HG03097 (cell line): Measurements from ENCODE around the gene COL28A1.
"Not testable (repeated sequence)": the region's sequence is repeated elsewhere in the genome, so short reads cannot be mapped to it uniquely, and the experiment has no call there.

Experiments
- ATAC-seq: cut with Tn5 transposase; IDR thresholded peaks from one replicate; pipeline ENCODE4 v1.9.1; 2021; ENCODE audit not compliant: unreplicated experiment, low FRiP score

COL28A1 gene

DNA sequence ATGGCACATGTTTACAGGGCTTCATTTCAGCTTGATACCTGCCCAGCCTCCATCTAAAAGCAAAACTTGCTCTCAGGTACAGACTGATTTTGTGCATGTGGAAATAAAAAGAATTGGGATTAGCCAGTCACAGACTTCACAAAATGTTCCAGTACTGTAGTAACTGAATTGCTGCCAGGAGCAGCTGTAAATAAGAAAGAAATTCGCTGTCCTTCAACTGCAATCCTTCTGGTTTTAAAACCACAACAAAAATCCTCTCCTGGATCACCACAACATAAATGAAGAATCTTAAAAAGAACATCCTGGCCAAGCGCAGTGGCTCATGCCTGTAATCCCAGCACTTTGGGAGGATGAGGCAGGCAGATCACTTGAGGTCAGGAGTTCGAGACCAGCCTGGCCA lies 27.1 kb upstream of the COL28A1 start:
- ATAC-seq = no peak

DNA sequence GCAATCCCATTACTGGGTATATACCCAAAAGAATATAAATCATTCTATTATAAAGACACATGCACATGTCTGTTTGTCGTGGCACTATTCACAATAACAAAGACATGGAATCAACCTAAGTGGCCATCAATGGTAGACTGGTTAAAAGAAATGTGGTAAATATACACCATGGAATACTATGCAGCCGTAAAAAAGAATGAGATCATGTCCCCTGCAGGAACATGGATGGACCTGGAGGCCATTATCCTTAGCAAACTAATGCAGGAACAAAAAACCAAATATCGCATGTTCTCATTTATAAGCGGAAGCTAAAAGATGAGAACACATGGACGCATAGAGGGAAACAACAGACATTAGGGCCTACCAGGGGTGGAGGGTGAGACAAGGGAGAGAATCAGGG lies 25.9 kb upstream of the COL28A1 start:
- not testable (repeated sequence) for ATAC-seq

DNA sequence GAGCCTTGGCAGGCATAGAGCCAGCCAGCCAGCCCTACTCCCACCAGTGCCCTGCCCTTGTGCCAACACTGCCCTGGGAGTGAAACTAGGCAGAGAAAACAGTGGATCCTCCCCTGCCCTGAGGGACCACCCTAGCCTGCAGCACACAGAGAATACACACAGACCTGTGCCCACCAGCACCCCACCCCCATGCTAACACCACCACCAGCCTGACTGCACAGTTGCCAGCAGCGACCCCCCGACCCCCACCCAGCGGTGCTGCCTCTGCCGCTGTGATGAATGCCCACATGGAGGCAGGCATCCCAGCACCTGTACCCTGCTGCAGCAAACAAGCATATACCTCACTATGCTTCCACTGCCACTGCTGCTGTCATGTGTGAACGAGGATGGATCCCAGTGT lies 21.6 kb upstream of the COL28A1 start:
- ATAC-seq = no peak

DNA sequence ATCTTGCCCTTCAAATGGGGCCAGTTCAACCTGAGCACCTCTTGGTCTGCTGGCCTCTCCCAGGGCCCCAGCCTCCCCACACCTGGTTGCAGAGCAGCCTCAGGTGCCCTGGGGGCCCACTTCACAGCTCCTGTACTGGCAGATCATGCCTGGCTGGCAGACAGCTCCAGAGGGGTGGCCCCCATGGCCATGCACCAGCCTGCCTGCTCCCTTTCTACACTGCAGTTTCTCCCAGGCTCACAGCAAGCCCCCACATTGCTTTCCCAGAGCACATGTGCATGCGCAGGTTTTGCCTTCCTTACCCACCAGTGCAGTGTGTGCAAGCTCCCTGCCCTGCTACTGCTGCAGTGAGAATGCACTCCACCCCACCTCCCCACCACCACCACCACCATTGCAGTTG lies 21.2 kb upstream of the COL28A1 start:
- ATAC-seq = no peak

DNA sequence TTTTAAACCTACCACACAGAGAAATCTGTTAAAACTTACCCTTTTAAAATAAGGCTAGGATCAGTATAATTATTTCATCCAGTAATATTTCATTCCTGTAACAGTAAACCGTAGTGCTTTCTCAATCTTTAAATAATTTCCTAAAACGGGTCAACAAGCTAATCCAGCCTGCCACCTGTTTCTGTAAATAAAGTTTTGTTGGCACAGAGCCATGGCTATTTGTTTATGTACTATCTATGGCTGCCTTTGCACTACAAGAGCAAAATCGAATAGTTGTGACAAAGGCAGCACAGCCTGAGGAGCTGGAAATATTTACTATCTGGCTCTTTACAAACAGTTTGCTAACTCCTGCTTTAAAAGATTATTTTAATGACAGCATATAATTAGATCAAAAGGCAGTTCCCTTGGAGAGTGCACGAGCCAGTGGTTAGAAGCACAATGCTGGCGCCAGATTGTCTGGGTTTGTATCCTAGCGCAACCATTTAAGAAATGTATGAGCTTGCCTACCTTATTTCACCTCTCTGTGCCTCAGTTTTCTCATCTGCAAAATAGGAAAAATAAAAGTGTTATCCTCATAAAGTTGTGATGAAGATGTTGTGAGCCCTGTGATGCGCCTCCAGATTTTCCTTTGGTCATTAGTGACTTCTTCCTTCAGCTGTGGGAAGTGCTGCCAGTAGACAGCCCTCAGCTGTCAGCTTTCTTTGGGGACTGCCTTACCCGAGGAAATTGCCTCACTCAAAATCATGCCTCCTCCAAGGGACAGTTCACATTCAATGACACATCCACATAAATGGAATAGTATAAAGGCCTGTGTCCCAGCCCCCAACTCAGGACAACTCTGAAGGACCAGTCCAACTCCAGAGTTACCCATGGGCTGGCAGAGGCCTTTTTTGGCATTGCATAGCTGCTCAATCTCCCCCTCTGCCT lies 19.2 kb upstream of the COL28A1 start:
- ATAC-seq = no peak

DNA sequence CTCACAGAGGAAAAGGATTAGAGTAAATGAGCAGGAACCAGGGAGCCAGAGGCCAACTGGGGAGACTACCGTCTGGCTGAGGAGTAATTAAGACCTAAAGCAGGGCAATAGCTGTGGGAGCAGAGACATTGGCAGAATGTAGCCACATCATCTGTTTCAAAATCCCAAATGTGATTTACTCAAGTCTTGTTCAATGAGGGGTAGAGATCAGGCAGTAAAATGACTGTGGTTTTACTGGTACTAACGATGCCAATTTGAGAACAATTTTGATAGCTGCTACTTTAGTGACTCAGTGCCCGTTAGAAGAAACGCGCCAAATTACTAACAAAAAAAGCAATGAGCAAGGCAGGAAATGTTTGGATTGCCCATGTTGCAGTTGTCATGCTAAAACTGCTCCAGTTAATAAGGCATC lies 18.4 kb upstream of the COL28A1 start:
- ATAC-seq = no peak

DNA sequence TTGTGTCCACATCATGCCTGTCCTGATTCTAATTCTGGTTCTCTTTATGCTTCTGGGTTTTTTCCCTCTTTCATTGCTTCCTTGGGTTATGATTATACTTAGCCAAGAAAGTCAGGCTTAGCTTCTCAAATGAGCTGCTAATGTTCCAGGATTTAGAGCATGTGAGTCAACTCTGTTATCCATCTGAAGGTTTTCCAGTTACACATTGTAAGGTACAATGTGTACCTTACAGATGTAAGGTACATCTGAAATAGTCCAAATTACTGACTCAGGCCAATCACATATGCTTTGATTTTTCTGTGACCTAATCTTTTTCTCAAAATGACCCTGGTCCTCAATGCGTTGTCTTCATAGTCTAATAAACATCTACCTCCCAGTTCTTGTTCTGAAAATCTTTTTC lies 17.7 kb upstream of the COL28A1 start:
- ATAC-seq = no peak

DNA sequence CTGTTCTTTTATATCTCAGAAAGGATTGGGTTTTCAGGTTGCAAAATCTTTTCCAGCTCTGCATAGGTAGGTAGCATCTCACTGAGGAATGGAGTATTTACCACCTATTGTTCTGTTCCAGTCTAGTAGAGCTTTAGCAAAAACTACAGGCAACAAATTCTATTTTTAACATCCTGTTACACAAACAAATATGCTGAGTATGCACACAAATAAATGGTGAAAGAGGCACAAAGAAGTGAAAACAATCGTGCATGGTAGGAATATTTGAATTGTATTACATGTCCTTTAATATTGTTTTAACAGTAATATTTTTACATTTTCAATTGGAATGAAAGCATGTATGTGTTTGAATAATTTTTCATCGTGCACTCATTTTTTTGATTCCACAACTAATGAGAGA lies 16.5 kb upstream of the COL28A1 start:
- ATAC-seq = no peak

DNA sequence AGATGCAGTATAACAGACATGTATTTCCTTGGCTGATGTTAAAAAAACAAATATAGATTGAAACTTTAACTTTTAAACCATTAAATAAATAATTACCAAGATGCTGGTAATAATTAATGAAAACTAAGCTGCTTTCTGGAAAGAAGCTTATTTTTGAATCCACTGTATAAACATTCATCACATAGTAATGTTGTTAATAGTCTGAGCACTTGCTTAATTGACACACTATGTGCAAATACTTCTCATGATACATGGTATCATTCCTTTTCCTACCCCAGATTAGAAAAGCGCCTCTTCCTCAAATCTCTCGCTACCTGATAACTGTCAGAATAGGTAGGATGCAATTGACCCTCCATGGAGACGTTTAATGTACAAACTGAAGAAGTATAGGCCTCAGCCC lies 15.0 kb upstream of the COL28A1 start:
- no peak for ATAC-seq

DNA sequence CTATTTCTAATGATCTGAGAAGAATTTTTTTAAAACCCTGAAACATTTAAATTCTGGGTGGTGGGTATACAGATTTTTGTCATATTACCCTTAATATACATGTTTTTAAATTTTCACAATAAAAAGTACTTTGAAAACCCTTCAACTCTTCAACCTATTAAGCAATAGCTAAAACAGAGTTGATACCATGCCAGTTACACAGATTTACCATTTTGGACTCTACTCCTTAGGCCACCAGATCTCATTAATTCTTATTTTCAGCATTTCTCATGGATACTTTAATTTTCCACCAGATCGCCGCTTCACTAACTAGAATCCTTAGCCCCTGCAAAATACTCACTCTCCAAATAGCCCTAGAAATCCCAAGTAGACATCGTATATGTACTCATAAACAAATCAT lies 12.7 kb upstream of the COL28A1 start:
- ATAC-seq = no peak

DNA sequence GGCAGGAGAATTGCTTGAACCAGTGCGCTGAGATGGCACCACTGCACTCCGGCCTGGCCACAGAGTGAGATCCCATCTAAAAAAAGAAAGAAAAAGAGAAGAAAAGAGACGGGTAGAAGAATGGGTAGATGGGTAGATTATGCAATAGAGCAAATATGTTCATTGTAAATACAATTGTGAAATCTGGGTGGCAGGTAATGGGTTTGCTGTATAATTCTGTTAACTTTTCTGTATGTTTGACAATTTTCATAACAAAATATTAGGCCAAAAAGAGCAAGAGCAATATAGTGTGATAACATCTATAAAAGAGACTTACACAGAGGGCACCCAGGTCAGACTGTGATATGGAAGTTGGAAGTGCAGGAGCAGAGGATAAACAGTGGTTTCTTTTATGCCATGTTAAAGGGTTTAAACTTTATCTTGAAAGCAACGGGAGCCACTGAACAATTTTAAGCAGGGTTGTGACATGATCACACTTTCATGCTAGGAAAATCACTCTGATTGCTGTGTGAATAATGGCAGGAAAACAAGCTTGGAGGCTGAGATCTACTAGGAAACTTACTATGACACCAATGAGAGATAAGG lies 6.7 kb upstream of the COL28A1 start:
- no peak for ATAC-seq

DNA sequence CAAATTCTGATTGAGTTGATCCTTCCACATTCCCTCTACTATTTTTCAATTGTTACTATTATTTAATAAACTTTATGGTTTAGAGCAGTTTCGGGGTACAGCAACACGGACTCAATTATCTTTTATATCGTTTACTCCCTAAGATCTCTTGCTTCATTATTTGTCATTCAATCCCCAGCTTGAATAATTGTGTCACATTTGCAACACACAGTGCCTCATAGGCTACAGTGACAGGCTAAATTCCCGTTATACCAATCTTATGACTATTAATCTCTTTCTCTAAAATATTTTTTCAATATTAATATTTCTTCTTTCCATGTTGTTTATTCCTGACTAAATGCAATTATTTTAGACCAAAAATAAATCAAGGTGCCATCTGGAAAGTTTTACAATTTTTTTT lies 4.0 kb upstream of the COL28A1 start:
- ATAC-seq = no peak

DNA sequence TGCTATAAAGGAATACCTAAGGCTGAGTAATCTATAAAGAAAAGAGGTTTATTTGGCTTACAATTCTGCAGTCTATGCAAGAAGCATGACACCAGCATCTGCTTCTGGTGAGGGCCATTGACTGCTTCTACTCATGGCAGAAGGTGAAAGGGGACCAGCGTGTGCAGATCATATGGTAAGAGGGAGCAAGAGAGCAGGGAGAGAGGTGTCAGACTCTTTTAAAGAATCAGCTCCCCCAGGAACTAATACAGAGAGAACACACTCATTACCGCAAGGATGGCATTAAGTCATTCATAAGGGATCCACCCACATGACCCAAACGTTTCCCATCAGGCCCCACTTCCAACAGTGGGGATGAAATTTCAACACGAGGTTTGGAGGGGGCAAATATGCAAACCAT lies 3.5 kb upstream of the COL28A1 start:
- ATAC-seq = no peak

DNA sequence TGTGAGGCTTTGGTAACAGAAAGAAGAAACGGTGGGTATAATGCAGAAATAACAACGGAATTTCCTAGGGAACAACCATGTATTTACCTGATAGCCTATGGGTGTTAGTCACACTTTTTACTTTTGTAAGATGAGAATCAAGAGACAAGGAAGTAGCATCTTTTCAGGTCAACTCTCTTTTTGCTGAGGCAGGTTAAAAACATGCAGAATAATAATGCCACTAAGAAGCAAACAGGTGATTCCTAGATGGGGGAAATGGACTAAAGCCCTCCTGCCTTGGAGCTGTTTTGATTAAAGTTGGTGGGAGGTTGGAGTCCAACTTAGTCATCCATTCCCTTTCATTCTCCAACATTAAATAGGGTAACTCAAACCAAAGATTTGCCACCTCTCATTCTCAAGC lies 2.0 kb upstream of the COL28A1 start:
- ATAC-seq = no peak

DNA sequence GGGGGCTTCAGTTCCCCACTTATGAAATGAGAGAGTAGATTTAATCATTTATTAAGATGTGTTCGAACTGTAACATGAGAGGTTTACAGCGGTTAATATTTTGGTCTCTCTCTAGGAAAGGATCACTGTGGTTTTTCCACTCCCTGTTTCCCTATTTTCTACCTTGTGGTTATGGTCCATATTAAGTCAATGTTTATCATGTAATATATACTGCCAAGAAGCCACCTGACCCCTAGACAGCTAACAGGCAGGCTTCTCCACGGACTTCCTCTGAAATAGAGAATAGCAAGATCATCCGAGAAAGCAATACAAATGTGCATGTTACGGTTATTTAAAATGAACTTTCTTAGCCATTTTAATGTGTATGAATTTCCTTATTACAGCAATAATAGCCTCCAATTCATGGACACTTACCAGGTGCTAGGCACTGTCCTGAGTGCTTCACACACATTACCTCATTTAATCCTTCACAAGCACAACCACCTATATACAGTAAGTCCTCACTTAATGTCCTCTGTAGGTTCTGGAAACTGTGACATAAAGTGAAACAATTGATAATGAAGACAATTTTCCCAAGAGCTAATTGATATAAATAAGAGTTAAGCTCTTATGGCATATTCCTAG lies 835 bp upstream of the COL28A1 start:
- no peak for ATAC-seq

DNA sequence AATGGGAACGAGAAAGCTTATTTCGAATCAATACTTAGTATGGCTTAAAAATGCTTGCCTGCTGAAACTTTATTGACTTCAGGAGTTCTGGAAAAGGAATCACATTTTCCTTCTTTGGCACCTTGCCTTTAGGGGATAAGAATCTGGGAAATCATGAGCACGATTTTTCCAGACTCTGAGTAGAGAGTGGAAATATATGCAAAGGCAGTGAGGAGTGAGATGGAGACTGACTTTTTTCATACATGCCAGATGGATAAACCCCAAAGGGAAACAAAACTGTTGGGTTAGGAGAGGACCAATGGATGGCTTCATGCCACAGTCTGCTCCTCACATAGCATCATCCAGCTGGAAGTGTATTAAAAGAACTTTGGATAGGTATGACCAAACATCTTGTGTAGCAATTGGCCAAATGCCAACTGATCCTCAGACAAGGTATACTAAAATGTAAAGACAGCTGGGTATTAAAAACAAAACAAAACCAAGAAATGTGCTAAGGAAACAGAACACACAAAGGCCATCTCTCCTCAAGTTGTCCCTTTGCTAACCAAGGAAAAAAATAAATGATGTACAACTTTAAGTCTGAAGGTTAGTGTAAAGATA lies 1.7 kb downstream of the COL28A1 start:
- ATAC-seq = no peak

DNA sequence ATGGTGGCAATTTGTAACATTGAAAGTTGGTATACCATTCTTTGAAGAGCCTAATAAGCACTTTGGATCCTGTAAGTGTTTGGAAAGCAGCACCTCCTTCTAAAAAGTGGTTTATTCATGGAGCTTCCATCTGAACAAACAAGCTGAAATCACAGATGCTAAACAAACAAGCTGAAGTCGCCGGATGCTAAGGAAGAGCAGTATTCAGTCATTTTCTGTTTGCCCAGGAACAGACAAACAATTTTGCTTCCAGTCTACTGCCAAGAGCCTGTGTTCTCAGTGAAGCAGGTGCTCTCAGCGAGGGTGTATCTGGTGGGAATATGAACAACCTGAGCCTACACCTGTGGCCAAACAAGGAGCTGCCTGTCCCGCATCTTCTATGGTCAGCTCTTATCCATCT lies 6.3 kb downstream of the COL28A1 start:
- ATAC-seq = no peak

DNA sequence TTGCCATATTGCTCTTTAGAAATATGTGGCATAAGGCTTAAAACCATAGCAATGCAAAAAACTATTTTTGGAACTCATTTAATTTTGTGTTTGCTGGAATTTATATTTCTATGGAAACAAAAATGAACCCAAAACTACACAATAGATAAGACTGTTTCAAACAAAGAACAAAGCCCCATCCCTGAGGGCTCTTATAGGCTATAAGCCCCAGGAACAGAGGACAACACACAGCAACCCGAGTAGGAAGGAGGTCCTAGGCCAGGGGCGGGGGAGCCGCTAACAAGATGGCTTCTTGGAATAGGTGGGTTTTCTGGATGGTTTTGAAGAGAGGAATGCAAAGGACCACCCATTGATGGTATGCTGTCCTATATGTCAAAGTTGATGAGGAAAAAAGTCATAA lies 8.6 kb downstream of the COL28A1 start:
- ATAC-seq = no peak

DNA sequence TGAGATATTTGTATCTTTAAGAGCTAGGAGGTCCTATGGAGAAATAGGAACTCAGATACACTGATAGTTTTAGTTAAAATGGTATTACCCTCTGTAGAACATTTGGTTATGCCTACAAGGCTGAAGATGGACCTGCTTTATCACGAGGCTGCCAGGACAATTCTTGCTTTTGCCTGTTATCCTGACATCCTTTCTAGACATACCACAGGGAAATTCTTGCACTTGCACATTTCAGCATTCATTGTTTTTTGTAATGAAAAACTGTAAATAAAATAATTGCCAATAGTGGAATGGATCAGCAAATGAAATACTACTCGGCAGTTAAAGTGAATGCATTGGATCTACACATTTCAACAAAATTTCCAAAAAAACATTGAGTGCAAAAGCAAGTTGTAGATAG lies 9.7 kb downstream of the COL28A1 start:
- no peak for ATAC-seq

DNA sequence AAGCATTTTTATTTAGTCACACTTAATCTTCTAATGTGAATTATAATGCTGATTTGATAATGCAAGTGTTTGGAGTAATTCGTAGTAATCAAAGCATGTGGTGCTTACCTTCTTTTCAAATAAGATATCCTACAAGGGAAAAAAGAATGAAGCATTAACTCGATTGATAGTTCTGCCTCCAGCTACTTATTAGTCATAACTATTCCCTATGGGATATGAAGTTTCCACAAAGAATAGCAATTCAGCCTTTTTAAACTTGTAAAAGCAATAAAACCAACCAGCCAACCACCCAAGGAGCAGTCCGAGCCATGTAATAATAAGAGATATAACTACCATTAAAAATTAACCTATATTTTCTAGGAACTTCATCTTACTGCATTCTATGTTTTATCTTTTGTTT lies 11.6 kb downstream of the COL28A1 start:
- no peak for ATAC-seq

DNA sequence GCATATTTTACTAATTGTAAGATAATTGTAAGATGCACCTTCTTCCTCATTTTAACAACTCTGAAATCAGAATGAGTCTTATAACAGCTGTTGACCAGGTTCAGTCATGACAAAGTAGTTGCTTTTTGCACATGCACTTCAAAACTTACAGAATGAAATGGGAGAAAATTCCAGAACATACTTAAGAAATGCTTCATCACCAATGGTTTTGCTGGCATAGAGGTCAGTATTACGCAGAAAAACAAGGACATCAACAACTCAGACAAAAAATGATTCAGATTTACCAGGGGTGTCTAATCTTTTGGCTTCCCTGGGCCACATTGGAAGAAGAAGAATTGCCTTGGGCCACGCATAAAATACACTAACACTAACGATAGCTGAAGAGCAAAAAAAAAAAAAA lies 13.3 kb downstream of the COL28A1 start:
- ATAC-seq = no peak
